Activated CD4-positive, alpha-beta T cell treated with anti-CD3 and anti-CD28 coated beads for 48 hours (primary cell): ENCODE measurements around the gene ABHD2.
"Not testable (repeated sequence)": the region's sequence is repeated elsewhere in the genome, so short reads cannot be mapped to it uniquely, and the experiment has no call there.

Source experiments
- DNase-seq: peaks from one replicate; pipeline ENCODE4 v3.0.0-alpha.2; 2020

Gene ABHD2

DNA sequence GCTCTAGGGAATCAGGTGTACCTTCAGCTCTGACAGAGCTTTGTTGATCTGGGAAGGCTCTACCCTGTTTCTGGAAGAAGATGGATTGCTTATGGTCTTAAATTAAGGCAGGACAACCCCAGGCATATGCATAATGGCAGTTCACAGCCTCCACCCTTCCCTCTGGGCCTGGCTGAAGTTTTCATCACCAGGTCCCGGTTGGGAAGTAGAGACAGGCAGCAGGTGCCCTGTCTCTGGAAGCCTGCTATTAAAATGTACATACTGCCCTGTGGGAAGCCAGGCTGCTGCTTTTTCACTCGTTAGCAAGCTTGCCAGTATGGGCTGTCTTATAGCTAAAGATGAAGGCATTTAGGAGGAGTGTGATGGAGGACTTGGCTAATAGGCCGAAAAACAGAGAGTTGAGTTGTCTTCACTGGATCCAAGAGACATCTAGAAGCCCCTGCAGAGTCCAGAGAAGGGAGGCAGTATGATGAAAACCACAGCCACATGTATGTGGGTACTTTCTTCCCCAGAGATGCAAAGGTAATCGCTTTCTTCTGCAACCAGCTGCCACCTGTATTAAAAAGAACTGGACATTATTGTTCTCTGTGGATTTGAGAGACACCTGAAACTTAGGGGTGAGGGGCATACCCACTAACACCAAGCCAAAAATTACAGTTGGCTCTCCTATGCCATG is 34.4 kb downstream of the ABHD2 start:
- no peak for DNase-seq

- no peak for DNase-seq
Measured at GRCh38 chr15:89123181-89123525, 34.9 kb downstream of the ABHD2 start.

GRCh38 chr15:89125088-89125826 is 37.0 kb downstream of the ABHD2 start:
- no peak for DNase-seq

DNA sequence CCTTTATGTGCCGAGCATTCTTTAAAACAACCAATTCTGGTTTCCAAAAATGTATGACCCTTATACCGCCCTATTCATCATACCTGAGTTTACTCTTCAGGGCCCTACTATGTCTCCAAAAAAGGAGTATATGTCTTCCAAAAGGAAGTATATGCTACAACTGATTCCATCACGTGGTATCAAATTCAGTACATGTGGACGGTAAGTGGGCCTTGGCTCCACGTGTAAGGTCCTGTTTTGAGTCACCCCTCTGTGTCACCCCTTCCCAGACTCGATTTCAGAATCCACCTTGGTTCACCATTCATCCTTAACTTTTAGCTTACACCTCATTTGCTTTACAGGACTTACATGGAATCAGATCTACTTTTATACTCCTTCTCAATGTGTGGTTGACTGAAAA is 37.8 kb downstream of the ABHD2 start:
- DNase-seq = no peak

DNA sequence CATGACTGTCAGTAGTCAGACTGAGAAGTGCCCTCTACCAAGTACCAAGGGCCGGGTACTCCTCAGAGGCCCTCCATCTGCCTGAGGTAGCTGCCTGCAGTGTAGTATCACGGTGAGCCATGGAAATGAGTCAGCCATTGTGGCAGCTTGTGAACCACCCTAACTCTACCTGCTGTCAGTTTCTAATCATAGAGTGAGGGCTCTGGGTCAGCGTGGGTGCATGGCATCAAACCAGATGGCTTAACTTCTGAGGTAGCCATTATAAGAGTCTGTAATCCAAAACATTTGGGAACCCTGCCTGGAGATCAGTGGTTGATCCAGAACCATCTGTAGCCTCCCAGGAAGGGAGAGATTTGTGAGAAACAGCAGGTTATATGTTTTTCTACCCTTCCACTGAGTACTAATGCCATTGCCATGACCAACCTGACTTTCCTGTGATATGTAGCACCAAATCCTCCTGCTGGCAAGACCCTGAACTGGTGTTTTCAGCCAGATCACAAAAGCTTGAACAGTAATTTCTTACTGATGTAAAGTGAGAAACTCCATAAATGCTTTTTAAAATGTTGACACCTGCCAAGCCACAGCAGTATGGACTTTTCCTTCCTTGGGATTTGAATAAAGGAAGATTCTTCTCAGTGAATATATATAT is 38.9 kb downstream of the ABHD2 start:
- peak; percentile 56 for DNase-seq

GRCh38 chr15:89128320-89129122 is 40.3 kb downstream of the ABHD2 start:
- no peak for DNase-seq

DNA sequence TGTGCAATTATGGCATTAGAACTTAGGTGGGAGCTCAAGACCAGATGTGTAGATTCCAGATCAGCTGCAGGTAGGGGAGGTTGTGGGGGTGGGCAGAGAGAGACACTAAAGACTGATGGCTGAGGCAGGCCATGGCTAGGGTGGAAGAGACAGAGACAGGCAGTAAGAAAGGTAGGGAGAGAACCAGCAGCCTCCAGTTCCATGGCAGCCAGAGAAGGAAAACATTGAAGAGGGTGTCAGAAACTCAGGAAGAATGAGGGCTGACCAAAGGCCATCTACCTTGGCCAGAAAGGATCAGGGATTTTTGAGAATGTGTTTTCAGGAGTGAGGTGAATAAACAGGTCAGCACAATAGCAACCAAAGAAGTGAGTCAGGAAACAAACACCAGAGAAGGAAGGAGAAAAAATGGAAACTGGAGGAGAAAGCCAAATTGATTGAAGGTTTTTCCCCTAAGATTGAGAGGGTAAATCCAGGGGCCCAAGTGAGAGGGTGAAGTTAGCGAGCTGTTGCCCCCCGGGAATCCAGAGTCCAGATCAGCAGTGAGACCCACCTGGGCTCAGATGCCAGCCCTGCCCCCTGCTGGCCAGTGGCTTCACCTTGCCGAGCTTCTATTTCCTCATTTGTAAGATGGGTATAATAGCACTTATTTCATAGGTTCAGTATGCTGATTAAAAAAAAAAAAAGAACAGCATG is 41.0 kb downstream of the ABHD2 start:
- peak; percentile 68 for DNase-seq

DNA sequence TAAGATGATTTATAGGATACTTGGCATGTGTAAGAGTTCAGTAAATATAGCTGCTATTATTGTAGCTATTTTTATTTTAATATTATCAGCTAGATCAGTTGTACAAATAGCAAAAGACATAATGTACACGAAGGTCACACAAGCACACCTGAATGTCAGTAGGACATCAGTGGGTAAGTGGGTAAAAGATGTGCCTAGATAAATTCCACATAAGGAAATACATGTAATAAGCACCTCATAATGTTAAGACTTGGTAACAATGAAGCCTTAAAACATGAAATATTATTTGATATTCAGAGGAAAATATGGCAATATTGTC is 41.5 kb downstream of the ABHD2 start:
- DNase-seq = no peak

DNA sequence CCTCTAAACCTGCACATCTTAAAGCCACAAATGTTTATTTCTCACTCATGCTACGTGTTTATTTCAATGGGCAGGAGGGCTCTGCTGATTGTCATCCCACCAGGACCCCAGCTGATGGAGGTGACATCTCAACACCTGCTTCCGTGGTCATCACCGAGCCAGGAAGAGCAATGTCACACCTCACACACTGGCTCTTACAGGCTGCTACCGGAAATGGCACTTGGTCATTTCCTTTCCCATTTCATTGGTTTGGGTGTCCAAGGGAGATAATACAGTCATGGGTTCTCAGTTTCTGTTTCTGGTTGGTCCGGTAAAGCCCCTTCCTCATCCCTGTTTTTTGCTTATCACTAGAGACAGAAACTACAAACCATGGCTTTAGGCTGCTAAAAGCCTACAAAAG is 41.9 kb downstream of the ABHD2 start:
- no peak for DNase-seq

- no peak for DNase-seq
Measured at GRCh38 chr15:89131731-89132130, 43.5 kb downstream of the ABHD2 start.

- no peak for DNase-seq
Measured at GRCh38 chr15:89132611-89133507, 44.6 kb downstream of the ABHD2 start.

GRCh38 chr15:89135387-89136077 is 47.3 kb downstream of the ABHD2 start:
- DNase-seq = not testable (repeated sequence)

DNA sequence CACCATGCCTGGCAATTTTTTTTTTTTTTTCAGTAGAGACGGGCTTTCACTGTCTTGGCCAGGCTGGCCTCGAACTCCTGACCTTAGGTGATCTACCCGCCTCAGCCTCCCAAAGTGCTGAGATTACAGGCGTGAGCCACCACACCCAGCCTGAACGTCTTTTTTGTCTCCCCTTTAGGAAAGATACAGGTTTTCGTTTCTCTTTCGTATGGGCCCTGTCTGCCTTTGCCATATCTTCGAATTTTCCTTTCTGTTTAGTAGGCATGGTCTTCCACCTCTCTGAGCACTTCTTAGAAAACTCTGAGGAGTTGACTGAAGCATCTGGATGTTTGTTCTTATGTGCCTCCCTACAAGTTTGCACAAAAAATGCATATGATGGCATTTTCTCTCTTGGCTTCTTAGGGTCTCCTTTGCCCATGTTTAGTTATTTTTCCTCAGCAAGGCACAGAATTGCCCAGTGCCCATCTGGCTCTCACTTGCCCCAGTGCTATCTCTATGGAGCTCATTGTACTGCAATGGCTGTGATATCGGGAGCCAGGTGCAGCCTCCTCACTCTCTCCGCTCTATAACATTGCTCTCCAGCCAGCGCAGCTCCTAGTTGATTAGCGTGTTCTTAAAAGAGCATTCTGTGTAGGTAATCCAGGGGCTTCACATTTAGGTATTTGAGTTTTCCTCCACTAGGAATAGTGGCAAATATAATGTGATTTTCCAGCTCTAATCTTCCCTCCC is 48.0 kb downstream of the ABHD2 start:
- DNase-seq = no peak

- DNase-seq = no peak
Measured at GRCh38 chr15:89136818-89137772, 48.8 kb downstream of the ABHD2 start.

- DNase-seq = no peak
Measured at GRCh38 chr15:89137926-89138325, 49.7 kb downstream of the ABHD2 start.

- DNase-seq = no peak
Measured at GRCh38 chr15:89138999-89139612, 50.9 kb downstream of the ABHD2 start.

DNA sequence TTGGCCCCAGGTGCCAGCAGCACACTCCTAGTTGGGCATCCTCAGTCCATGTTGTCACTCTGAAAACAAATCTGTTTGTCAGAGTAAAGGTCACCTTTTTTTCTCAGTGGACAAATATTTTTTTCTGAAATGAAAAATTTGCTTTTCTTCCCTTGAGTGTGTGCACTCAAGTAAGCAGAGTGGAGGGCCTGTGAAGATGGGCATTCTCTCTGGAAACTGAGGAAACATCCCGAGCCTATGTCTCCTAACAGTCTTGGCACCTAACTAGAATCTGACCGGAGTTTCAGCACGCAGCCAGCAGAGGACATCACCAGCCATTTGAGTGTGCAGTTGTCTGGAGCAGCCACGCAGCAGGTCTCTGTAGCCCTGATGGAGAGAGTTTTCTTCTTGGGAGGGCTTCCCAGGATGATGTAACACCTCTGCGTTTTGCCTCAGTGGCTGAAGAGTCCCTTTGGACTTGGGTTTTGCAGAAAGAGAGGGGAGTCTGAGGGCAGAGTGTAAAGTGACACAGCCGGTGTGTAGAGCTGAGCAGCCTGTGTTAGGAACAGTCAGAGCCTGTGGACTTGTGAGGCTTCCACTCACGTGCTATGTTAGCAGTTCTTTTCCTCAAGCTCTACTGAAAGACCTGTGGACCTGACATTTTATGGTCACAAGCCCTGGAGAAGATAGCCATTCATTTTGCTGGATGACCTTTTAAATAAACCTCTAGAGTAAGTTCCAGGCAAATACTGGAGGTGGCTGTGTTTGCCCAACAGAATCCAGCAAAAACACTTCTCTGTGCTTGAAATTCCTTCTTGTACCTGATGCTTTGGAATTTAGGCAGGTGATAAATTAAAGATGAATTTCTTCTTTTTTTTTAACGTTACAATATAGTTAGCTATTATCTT is 51.6 kb downstream of the ABHD2 start:
- no peak for DNase-seq

- DNase-seq = no peak
Measured at GRCh38 chr15:89140595-89140994, 52.3 kb downstream of the ABHD2 start.
